ENCODE measurements around the gene GATAD2B.

The GATAD2B gene

DNA sequence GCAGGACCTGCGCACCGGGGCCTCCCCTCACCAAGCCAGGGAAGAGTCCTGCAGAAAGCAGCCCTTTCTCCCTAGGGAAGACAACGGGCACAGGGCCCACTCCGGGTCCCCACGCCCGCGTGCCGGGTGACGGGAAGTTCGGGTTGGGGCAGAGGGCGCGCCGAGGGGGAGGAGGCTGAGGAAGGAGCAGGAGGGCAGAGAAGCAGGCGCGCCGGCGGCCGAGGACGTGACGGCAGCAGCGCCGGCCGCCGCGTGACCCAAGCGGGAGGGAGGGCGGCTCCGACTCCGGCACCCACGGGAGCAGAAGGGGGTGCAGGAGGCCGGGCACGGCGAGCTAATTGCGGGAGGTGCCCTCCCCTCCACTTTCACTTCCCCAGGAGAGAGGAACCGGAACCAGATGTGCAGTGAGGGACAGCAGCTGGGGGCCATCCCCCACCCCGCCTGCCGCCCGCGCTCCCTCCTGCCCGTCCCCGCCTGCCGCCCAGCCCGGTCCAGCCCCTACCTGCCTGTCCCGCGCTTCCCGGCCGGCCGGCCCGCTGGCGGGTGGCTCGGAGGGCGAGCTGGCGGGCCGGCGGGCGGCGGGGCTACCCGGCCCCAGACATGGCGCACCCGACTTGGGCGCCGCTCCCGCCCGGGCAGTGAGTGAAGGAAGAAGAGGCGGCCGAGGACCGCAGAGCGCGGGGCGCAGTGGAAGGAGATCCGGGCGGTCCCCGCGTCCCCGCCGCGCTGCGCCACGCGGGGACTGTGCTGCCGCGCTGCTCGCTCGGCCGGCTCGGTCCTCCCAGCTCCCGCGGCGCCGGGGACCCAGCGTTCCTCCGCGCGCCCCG, 23.2 kb upstream of the GATAD2B start:
- H3K27ac ChIP-seq (replicated peaks) = peak overlapping the region; percentile 96
- TF ChIP-seq, protein P1, sequence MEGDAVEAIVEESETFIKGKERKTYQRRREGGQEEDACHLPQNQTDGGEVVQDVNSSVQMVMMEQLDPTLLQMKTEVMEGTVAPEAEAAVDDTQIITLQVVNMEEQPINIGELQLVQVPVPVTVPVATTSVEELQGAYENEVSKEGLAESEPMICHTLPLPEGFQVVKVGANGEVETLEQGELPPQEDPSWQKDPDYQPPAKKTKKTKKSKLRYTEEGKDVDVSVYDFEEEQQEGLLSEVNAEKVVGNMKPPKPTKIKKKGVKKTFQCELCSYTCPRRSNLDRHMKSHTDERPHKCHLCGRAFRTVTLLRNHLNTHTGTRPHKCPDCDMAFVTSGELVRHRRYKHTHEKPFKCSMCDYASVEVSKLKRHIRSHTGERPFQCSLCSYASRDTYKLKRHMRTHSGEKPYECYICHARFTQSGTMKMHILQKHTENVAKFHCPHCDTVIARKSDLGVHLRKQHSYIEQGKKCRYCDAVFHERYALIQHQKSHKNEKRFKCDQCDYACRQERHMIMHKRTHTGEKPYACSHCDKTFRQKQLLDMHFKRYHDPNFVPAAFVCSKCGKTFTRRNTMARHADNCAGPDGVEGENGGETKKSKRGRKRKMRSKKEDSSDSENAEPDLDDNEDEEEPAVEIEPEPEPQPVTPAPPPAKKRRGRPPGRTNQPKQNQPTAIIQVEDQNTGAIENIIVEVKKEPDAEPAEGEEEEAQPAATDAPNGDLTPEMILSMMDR (IDR thresholded peaks at IDR 0.05; ENCODE audit: insufficient read depth, low read length) = no peak
- peak; percentile 75 for TF ChIP-seq GABPA (IDR thresholded peaks at IDR 0.05; ENCODE audit: low read depth)
- TF ChIP-seq, protein P2, sequence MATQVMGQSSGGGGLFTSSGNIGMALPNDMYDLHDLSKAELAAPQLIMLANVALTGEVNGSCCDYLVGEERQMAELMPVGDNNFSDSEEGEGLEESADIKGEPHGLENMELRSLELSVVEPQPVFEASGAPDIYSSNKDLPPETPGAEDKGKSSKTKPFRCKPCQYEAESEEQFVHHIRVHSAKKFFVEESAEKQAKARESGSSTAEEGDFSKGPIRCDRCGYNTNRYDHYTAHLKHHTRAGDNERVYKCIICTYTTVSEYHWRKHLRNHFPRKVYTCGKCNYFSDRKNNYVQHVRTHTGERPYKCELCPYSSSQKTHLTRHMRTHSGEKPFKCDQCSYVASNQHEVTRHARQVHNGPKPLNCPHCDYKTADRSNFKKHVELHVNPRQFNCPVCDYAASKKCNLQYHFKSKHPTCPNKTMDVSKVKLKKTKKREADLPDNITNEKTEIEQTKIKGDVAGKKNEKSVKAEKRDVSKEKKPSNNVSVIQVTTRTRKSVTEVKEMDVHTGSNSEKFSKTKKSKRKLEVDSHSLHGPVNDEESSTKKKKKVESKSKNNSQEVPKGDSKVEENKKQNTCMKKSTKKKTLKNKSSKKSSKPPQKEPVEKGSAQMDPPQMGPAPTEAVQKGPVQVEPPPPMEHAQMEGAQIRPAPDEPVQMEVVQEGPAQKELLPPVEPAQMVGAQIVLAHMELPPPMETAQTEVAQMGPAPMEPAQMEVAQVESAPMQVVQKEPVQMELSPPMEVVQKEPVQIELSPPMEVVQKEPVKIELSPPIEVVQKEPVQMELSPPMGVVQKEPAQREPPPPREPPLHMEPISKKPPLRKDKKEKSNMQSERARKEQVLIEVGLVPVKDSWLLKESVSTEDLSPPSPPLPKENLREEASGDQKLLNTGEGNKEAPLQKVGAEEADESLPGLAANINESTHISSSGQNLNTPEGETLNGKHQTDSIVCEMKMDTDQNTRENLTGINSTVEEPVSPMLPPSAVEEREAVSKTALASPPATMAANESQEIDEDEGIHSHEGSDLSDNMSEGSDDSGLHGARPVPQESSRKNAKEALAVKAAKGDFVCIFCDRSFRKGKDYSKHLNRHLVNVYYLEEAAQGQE (IDR thresholded peaks at IDR 0.05; ENCODE audit: insufficient replicate concordance, low read depth) = no peak
- TF ChIP-seq SPI1 (IDR thresholded peaks at IDR 0.05; ENCODE audit: borderline replicate concordance, low read depth) = peak; percentile 91
- TF ChIP-seq POLR2AphosphoS5 (IDR thresholded peaks at IDR 0.05; ENCODE audit: low read depth) = peak; percentile 76; the same call in 1 of the 2 replicates
- peak overlapping the region; percentile 68 for H3K4me3 ChIP-seq (replicated peaks; ENCODE audit: insufficient read depth, low read length)
- no peaks in the 10 kb centered on the region for H3K27me3 ChIP-seq (ENCODE audit: insufficient read depth, poor library complexity, severe bottlenecking)
- peak; percentile 94 to 95 for DNase-seq (ENCODE audit: low read depth in 1 of 2, low spot score in 1 of 2)

DNA sequence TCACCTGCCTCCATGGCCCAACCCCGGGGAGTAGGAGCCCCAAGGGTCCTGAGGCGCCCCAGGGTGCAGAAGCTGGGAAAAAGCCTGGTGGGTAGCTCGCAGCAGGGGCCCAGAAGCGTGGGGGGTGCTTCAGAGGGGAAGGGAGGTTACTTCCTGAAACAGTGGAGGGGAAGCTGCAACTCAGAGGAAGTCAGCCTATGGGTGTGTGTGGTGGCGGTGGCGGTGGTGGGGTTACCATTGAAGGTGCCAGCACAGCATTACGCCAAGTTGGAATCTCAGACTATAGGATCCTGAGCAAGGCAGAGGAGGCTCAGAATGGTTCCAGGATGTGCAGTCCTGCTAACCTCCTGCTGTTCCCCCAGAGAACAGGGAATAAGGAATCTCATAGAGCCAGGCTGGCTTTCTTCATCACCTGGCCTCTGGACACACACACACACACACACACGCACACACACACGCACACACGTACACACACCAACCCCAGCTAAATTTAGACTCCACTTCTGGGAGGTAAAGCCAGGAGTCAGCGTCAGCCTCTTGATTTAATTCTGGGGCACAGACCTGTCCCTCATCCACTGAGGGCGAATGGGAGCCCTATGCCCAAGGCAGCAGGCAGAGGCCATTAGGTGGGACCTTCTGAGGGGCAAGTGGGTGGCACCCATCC, 22.5 kb upstream of the GATAD2B start:
- Histone ChIP-seq H3K4me3 (replicated peaks; ENCODE audit: insufficient read depth, low read length) (peak overlapping the region; percentile 68), H3K27ac (replicated peaks) (peak overlapping the region; percentile 96), H3K27me3 (ENCODE audit: insufficient read depth, poor library complexity, severe bottlenecking) (no peaks in the 10 kb centered on the region)
- TF ChIP-seq POLR2AphosphoS5 (IDR thresholded peaks at IDR 0.05; ENCODE audit: low read depth) (peak; percentile 75), SPI1 (IDR thresholded peaks at IDR 0.05; ENCODE audit: borderline replicate concordance, low read depth) (peak; percentile 95), GABPA (IDR thresholded peaks at IDR 0.05; ENCODE audit: low read depth) (peak; percentile 40)
- TF ChIP-seq, protein P1 (IDR thresholded peaks at IDR 0.05; ENCODE audit: insufficient read depth, low read length) = no peak
- TF ChIP-seq, protein P2 (IDR thresholded peaks at IDR 0.05; ENCODE audit: insufficient replicate concordance, low read depth) = no peak
- DNase-seq (ENCODE audit: low read depth in 1 of 2, low spot score in 1 of 2) = peak; percentile 88 to 95

DNA sequence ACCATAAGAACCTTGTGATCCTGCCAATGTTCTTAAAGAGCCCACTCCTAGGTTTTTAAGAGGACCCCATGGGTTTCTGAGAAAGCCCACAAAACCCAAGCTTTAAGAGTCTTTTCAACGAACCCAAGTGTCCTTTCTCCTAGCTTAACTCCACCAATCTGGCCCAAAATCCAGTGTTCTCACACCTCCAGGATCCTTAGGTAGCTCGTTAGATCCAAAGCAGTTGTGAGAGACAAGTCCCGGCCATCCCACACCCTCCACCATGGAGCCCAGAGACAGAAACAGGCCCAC, 22.0 kb upstream of the GATAD2B start:
- Histone ChIP-seq H3K4me3 (replicated peaks; ENCODE audit: insufficient read depth, low read length) (peak overlapping the region; percentile 68), H3K27ac (replicated peaks) (peak overlapping the region; percentile 96), H3K27me3 (ENCODE audit: insufficient read depth, poor library complexity, severe bottlenecking) (no peaks in the 10 kb centered on the region)
- TF ChIP-seq GABPA (IDR thresholded peaks at IDR 0.05; ENCODE audit: low read depth) = no peak
- TF ChIP-seq, protein P2 (IDR thresholded peaks at IDR 0.05; ENCODE audit: insufficient replicate concordance, low read depth) = no peak
- TF ChIP-seq POLR2AphosphoS5 (IDR thresholded peaks at IDR 0.05; ENCODE audit: low read depth) = no peak
- no peak for TF ChIP-seq SPI1 (IDR thresholded peaks at IDR 0.05; ENCODE audit: borderline replicate concordance, low read depth)
- TF ChIP-seq, protein P1 (IDR thresholded peaks at IDR 0.05; ENCODE audit: insufficient read depth, low read length) = no peak
- DNase-seq (ENCODE audit: low read depth in 1 of 2, low spot score in 1 of 2) = no peak
